ENCODE measurements around the gene GRIN1. TPM values are rescaled to one million over a fixed set of nuclear protein-coding genes. Genes with fewer than 3 reads are reported as not detected.

GRIN1 gene
- total and polyA plus RNA-seq, 2 of the 13 experiments (the other 11 are each of a cell fraction or from before 2014, with no cell fraction given) = 0.13 TPM; not detected in 1

DNA sequence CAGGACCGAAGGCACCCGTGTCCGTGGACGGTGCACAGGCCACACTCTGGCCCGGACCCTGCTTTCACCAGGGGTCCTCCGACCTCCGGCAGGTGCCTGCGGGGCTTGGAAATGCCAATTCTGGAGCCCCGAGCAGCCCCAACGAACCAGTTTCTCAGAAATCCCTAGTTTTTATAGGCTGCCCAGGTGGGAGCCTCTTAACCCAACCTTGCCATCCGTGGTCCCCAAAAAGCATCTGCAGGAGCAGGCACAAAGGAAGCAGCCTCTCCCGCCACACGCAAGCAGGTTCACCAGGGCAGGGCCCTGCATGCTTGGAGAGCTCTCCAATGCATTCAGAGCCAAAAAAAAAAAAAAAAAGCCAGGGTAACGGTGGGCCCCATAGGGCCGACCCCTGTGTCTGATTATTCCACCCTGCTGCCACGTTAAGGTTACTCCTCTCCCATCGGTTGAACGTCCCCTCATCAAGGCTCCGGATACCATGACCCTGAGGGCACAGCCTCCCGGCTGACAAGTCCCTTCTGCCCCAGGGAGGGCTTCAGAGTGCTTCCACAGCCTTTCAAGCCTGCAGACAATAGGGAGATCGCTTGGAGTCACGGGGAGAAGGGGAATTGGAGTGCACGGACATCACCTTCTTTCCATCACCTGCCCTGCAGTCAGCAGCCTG is 62.4 kb downstream of the GRIN1 start (continued):
- TF ChIP-seq ZNF318 (CRISPR knock-in tag; IDR thresholded peaks at IDR 0.05) (no peak), NKX3-1 (CRISPR knock-in tag; IDR thresholded peaks at IDR 0.05) (no peak), ZNF678 (CRISPR knock-in tag; IDR thresholded peaks at IDR 0.05) (no peak), KLF11 (CRISPR knock-in tag; IDR thresholded peaks at IDR 0.05) (no peak), HMG20A (CRISPR knock-in tag; IDR thresholded peaks at IDR 0.05; ENCODE audit: borderline replicate concordance) (no peak), ARNT (IDR thresholded peaks at IDR 0.05) (no peak), ZNF674 (CRISPR knock-in tag; IDR thresholded peaks at IDR 0.05; ENCODE audit: low read depth) (no peak), TBX3 (IDR thresholded peaks at IDR 0.05; ENCODE audit: borderline replicate concordance) (no peak), ZNF331 (CRISPR knock-in tag; IDR thresholded peaks at IDR 0.05) (no peak), NR2F6 (IDR thresholded peaks at IDR 0.05) (no peak), NR2F6 (CRISPR knock-in tag; IDR thresholded peaks at IDR 0.05) (no peak), IKZF1 (IDR thresholded peaks at IDR 0.05) (no peak), ZFP82 (CRISPR knock-in tag; IDR thresholded peaks at IDR 0.05; ENCODE audit: borderline replicate concordance) (peak; percentile 14; the same call in 1 of the 2 replicates), ZNF558 (CRISPR knock-in tag; IDR thresholded peaks at IDR 0.05; ENCODE audit: borderline replicate concordance) (no peak), ZNF562 (CRISPR knock-in tag; IDR thresholded peaks at IDR 0.05; ENCODE audit: borderline replicate concordance) (no peak), DZIP1 (CRISPR knock-in tag; IDR thresholded peaks at IDR 0.05) (no peak), FOSL1 (CRISPR knock-in tag; IDR thresholded peaks at IDR 0.05; ENCODE audit: borderline replicate concordance) (no peak), ZNF432 (CRISPR knock-in tag; IDR thresholded peaks at IDR 0.05; ENCODE audit: borderline replicate concordance) (no peak)
- TF ChIP-seq, protein P1, sequence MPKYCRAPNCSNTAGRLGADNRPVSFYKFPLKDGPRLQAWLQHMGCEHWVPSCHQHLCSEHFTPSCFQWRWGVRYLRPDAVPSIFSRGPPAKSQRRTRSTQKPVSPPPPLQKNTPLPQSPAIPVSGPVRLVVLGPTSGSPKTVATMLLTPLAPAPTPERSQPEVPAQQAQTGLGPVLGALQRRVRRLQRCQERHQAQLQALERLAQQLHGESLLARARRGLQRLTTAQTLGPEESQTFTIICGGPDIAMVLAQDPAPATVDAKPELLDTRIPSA (CRISPR knock-in tag; IDR thresholded peaks at IDR 0.05; ENCODE audit: borderline replicate concordance) = no peak

Measured in HepG2 (cell line).